GM18498 (cell line): ENCODE measurements around the gene AHDC1.
"Not testable (repeated sequence)": the region's sequence is repeated elsewhere in the genome, so short reads cannot be mapped to it uniquely, and the experiment has no call there.

Experiments
- ATAC-seq: cut with Tn5 transposase; IDR thresholded peaks from one replicate; pipeline ENCODE4 v1.9.1; 2021; ENCODE audit warnings: mild to moderate bottlenecking, moderate library complexity; ENCODE audit not compliant: unreplicated experiment

Gene AHDC1

DNA sequence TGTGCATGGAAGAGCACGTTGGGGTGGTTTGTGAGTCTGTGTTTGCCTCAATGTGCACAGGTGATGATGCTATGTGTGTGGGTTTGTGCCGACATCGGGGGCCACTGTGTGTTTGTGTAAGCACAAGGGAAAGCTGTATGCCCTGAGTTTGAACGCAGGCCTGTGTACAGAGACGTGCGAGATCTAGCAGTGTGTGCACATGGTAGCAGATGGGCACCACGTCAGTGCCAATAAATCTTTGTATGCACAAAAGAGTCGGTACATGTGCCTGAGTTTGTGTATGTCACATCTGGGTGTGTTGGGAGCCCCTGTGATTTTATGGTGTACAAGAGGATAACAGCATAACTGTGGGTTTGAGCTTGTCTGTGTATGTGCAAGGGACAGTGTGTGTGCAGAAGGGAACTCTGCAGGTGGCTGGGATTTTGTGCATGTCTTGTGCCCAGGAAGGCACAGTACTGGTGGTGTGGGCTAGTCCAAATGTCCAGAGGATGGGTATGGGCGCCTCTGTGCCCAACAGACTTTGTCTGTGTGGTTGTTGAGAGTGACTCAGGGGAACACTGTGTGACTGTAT, 82.0 kb downstream of the AHDC1 start:
- ATAC-seq, result no peak

DNA sequence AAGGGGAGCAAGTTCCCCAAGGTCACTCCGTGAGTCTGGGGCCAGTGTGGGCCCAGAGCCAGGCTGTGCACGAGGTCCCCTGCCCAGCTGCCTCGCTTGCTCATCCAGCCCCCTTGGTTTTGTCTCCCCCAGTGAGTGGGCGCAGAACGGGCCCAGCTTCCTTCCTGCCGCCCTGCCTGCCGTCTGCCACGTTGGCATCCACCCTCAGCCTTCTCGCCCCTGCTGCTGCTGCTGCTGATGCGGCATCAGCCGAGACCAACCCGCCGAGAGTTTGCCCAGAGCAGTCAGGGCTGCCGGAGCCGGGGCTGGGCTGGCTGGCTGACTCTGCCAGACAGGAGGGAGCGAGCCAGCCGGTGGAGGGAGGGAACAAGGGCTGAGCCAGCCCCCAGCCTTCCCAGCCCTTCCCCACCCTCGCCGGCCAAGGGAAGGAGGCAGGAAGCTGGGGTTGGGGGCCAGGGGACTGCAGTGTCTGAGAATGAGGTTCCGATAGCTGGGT, 82.6 kb downstream of the AHDC1 start:
- no peak for ATAC-seq

DNA sequence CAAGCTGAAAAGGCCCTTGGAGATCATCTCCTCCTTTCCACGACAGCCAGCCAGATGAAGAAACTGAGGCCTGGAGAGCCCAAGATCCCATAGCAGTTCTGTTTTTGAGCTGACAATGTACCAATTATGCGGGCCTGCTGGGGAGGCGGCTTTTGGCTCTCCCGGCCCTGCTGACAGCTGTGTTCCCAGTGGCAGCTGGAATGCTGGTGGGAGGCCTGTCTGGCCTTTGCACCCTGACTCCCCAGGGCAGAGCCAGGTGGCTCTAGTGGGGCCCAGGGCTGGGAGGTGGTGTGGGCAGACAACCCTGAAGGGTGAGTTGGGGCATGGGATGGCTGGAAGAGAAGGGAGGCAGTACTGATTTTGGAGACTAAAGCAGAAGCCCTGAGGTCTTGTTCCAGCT, 83.3 kb downstream of the AHDC1 start:
- no peak for ATAC-seq

DNA sequence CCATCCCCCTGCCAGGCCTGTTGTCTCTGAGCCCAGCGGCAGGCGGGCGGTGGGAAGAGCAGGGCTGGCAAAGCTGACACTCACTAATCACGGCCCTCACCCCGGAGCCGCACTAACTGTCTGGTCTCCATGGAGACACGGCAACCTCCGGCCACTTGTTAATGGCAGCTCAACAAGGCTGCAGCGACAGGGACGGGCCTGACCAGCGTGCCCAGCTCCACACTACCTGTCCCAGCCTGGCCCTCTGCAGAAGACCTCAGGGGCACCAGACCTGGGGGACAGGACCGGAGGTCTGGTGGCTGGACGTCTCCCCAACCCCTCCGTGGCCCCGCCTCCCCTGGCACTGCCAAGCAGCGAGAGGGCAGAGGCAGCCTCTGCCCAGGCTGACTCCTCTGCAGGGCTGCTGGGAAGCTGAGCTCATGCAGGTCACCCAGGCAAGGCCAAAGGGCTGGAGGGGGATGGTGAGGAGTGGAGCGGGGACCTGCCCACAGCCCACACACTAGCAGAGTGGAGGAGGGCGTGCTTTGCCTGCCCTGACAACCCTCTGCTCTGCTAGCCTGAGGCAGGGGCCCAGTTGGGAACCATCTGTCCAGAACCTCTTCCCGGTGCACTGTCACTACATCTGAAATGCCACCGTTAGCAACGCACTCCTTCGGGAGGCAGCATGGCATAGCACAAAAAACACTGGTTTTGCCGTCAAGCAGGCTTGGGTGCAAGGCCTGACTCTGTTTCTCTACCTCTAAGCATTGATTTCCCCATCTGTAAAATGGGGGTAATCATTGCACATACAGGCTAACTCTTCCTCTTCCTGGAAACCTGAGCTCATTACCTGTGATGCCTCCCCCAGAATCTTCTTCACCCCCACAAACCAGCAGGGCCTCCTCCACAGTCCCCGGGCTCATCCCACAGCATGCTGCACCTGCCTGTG, 84.3 kb downstream of the AHDC1 start:
- ATAC-seq, result no peak

DNA sequence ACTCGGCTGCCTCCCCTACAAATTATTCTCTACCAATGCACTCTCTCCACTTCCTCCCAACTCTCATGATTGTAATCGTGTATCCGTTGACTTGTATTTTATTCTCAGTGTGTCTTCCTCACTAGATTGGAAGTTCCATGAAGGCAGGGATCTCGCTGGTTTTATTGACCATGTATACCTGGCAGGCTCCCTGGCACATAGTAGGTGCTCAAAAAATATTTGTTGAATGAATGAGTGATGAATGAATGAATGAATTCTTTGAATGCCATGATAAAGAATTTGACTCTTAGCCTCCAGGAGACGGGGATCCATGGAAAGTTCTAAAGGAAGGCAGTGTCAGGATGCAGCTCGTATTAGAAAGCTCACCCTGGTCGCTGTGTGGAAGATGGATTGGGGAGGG, 85.1 kb downstream of the AHDC1 start:
- ATAC-seq, result no peak

DNA sequence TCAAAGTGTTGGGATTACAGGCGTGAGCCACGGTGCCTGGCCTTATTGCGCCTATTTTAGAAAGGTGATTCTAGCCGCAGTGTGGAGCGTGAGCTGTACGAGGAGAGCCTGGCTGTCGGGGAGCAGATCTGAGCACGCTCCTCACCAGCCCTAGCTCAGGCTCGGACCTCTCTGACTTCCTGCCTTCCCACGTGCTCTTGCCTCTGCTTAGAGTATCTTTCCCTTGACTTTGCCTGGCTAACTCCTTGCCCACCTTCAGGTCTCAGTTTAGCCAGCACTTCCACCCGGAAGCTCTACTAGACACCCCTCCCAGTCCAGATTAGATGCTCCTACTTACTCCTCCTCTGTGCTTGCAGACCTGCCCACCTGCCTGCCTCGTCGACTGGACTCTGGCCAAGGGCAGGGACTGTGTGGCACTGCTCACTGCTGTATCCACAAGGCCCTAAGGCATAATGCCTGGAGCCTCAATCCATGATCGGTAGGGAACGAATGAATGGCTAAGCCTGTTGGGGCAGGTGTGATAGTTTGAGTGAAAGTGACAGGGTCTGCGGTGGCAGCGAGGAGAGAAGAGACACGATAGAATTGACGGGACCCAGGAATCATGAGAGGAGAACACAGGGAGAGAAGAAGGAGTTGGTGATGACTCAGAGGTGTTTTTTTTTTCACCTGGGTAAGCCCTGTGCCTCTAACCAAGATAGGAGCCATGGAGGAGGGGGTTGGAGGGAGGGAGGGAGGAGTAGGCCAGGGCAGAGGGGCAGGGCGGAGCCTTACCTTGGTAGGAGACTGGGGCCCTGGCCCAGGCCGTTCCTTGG, 85.8 kb downstream of the AHDC1 start:
- ATAC-seq, result no peak

DNA sequence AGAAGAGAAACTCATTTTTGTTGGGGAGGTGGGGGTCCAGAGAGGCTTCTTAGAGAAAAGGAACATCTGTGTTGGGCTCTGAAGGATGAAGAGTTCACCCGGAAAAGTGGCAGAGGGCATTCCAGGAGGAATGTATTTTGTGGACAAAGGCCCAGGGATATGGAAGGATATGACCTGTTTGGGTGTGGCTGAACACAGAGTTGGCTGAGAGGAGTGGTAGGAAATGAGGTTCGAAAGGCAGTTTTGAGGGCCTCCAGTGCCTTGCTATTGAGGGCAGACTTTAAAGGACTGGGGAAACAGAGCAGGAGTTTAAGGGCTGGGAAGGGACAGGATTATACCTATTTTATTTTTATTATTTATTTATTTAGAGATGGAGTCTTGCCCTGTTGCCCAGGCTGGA, 86.6 kb downstream of the AHDC1 start:
- ATAC-seq, result no peak

DNA sequence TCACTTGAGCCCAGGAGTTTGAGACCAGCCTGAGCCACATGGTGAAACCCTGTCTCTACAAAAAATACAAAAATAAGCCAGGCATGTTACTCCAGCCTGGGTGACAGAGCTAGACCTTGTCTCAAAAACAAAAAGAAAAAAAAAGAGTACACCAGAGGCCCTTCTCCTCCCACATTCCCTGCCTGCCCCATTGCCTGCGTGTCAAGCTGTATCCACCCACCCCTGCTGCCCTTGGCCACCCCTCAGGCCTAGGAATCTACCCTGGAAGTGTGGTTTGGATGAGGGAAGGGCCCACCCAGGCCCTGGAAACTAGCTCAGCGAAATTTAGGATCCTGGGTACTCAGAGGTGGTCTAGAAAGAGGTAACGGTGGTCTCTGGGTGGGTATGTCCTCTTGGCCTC, 88.3 kb downstream of the AHDC1 start:
- no peak for ATAC-seq

DNA sequence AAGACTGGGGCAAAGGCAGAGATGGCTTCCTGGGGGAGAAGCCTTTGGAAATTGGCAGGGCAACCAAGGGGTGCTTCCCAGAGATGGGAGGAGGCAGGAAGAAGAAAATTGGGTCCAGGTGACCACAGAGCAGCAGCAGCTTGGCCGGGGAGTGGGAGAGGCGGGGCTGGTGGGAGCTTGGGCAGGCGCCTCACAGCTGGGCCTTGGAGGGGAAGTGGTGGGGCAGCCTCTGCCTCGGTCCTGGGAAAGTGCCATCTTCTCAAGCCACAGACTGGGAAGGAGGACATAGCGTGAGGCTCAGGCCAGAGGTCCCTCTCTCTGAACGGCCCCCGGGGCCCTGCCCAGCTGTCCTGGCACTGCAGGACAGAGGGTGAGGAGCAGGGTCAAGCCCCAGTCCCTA, 90.0 kb downstream of the AHDC1 start:
- no peak for ATAC-seq

DNA sequence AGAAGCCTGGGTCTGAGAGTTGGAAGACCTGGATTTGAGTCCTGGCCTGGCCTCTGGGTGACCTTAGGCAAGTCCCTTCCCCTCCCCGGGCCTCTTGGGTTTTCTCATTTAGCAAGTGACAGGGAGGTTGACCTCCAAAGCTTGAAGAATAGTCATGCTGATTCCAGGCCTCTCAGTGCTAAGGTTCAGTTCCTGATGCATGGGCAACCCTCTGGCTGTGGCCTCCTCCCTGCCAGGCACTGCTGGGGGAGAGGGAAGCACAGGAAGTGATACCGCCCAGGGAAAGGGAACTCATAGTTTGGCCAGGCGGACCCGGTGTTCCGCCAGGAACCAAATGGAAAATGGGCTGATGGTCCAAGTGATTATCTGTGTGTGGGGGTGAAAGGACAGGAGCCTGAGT, 90.4 kb downstream of the AHDC1 start:
- no peak for ATAC-seq

DNA sequence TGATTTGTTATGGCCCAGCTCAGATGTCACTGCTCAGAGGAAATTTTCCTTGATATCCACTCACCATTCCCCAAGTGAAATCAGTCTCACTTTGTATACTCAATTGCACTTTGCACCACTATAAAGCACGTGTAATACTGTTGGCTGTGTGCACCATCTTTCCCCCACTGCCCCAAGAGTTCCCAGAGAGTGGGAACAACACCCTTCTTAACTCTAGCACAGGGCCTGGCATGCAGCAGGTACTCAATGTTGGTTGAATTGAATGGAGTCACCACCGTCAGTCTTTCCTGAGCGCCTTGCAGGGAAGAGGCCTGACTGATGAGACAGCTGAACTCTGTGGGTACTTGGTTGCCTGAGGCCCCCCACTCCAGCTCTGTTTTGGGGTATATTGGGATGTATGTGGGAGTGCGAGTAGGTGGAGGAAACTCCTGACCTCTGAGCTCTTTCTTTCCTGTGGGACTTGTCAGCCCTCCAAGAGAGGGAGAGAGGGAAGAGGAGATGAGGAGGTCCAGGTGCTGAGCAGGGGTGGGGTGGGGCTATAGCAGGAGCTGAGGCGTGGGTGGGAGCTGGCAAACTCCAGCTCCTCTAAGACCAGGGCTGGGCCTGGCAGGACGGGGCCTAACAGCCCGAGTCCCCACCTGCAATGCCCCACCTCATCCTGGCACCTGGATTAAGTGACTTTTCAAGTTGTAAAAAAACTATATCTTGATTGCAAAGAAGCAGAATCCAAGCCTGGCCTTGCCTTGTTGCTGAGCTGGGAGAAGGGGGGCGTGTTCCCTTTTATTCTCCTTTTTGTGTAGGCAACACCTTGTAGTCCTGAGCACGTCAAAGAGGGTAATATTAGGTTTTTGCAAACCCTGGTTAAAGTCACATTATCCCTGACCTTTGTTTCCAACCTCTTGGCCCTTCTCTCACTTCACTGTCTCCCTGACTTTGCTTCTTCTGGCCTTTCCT, 94.5 kb downstream of the AHDC1 start:
- no peak for ATAC-seq

DNA sequence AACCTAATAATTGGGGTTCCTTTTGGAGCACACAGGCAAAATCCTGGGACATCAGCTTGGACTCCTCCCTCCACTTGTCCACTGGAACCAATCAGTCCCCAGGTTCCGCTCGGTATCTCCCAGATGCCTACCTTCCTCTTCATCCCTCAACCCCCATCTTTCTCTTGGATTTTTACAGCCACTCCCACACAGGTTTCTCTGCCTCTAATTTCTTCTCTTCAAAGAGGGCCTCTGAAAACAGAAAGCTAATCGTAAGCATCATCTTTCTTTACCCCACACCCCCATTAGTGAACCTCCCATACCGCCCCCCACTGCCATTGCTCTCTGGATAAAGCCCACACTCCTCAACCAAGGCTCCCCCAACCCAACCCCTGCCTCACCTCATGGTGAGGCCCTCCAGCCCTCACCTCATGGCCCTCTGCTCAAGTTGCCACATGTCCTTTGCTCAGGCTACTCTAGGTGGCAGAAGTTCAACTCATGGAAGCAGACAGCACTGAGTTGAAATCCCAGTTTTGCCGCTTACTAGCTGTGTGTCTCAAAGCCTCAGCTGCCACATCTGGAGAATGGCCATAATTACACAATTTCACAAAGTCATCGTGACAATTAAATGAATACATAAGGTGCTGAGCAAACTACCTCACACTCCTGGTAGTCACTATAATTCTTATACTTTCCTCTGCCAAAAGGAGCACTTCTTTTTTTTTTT, 95.8 kb downstream of the AHDC1 start:
- ATAC-seq, result no peak

DNA sequence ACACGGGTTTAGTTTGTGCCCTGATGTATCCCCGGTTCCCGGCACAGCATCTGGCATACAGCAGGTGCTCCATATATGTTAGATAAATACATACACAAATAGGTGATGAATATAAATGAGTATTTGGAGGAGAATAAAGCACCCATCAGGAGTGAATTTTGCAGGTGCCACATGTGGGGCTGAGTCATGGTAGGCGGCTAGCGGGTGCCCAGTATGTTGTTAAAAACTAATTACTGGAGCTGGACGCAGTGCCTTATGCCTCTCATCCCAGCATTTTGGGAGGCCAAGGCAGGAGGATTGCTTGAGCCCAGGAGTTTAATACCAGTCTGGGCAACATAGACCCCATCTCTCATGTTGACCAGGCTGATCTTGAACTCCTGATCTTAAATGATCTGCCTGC, 97.2 kb downstream of the AHDC1 start:
- no peak for ATAC-seq

DNA sequence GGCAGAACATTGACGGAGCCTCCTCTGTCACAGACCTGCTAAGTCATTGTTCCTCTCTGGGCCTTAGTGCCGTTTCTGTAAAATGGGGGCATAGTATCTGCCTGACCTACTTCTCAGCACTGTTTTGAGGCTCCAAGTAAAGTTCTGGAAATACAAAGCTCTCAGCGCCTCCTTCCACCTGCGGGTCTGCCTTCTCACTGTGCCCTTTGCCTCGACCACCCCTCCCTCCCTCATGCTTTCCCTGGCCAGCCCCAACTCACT, 98.6 kb downstream of the AHDC1 start:
- ATAC-seq, result no peak

DNA sequence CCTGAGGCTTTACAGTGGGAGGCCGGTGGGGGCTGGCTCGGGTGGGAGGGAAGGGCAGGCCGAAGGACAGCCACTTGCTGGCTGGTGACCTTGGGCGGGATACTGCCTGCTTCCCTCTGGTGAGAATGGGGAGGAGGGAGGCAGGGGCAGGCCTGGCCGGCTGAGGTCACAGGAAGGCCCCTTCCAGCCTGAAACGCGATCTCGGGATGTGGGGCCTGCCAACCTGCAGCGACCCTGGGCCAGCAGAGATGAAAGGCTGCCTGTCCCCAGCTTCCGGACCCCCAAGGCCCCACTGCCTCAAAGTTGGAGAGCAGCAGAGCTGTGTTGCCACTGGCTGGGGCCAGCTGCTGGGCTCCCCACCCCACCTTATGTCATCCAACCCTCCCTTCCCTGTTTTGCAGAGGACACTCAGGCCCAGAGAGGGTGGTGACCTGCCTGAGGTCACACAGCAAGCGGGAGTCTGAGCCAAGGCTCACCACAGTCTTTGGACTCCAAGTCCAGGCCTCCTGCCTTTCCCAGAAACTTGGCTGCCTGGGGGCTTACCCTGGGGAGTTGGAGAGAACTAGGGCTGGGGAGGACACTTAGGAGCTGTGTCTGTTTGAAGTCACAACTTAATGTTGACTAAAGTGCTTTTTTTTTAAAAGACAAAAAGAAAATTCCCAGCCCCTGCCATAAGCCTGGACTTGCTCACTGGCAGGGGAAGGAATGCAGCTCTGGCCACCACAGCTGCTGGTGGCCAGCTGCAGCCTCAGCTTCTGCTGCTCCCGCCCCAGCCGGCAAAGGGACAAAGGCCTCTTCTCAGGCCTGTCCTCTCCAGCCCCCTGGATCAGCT, 99.1 kb downstream of the AHDC1 start:
- no peak for ATAC-seq

DNA sequence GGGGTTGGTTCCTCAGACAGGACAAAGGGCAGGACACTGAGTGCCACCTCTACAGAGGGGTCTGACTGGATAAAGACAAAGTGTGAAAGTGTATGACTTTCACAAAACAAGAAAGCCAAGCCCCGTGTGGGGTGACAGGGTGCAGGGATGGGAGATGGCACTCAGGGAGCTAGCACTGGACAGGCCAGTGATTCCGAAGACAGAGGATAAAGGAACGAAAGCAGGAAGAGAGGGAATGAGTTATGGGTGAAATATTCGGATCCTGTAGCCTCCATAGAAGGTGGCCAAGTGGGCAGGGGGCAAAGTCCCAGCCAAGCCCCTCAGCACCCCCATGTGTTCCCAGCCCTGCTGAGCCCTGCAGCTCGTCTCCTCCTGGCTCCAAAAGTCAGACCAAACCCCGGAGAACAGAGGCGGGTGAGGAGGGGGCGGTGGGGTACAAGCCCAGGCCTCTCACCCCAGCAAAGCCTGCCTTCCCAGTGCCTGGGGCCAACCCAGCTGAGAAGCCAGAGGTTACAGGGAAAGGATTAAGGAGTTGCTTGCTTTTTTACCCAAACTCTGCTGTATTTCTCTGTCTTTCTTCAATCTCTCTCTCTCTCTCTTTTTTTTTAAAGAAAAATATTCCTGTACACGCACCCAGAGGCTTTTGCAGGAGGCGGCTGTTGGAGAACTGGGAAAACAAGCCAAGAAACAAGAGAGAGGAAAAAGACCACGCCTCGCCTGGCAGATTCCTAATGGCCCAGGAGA, 99.9 kb downstream of the AHDC1 start:
- no peak for ATAC-seq

DNA sequence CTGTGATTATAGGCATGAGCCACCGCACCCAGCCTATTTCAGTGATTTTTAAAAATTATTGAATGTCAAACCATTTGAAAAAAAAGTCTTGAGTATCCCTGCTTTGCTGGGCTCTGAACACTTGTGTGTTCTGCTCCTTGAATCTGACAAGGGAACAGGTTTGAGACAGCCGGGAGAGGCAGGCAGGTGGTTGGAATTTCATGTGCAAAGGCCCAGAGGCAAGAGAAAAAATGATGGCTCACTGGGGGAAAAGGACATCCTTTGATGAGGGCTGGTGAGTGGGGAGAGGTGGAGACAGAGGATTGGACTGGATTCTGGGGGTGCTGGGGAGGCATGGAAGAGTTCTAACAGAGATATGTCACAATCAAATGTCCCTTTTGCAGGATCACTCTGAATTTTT, 100.9 kb downstream of the AHDC1 start:
- no peak for ATAC-seq

DNA sequence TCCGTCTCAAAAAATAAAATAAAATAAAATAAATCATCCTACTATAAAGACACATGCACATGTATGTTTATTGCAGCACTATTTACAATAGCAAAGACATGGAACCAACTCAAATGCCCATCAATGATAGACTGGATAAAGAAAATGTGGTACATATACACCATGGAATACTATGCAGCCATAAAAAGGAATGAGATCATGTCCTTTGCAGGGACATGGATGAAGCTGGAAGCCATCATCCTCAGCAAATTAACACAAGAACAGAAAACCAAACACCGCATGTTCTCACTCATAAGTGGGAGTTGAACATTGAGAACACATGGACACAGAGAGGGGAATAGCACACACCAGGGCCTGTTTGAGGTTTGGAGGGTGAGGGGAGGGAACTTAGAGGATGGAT, 102.8 kb downstream of the AHDC1 start:
- ATAC-seq, result not testable (repeated sequence)

DNA sequence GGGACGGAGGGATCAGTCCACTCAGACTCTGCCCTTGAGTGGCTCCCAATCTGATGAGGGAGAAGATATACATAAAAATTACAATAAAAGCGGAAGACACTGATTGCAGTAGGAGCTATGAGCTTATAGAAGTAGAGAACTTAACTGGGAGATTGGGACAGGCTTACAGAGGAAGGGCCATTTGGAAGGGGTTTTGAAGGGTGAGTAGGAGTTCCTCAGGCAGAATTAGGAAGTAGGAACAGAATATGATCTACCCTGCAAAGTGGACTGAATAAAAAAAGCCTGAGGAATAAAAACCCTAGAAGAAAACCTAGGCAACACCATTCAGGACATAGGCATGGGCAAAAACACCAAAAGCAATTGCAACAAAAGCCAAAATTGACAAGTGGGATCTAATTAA, 104.8 kb downstream of the AHDC1 start:
- ATAC-seq, result no peak
